GM12878 (cell line): ENCODE data around the gene PPM1D. TPM values are rescaled to one million over a fixed set of nuclear protein-coding genes. Genes with fewer than 3 reads are reported as not detected.

Experiments used
- ATAC-seq: fragments of 200-7000 bp; cut with Tn5 transposase; 3 replicates; pipeline ENCODE4 v1.9.1; 2020; ENCODE audit warnings: mild to moderate bottlenecking, moderate library complexity
- BruUV-seq: library from RNA; stranded (reverse); fragments of 400-500 nt; replicated peaks from 2 replicates; lab custom pipeline; 2021; lab: Mats Ljungman, UMichigan
- CTCF ChIA-PET: fragments of 300-600 bp; sonication (Branson Sonifier 250); formaldehyde crosslinking; extraction: SDS; loops from one replicate; lab custom pipeline; 2021; ENCODE audit warnings: inconsistent platforms; lab: Yijun Ruan, JAX
- POLR2A ChIA-PET: fragments of 350-600 bp; formaldehyde crosslinking; extraction: SDS; loops from one replicate; lab custom pipeline; 2021; ENCODE audit warnings: inconsistent platforms; lab: Charles Lee
- RAD21 ChIA-PET: fragments of 300-600 bp; sonication (Branson Sonifier 250); formaldehyde crosslinking; loops from one replicate; lab custom pipeline; 2023; ENCODE audit warnings: antibody characterized with exemption; ENCODE audit not compliant: unreplicated experiment; lab: Charles Lee
- SMC1A ChIA-PET: fragments of 300-600 bp; sonication (Branson Sonifier 250); formaldehyde crosslinking; loops from one replicate; lab custom pipeline; 2023; ENCODE audit not compliant: unreplicated experiment, uncharacterized antibody; lab: Charles Lee
- DNase-seq: peaks from one replicate; pipeline ENCODE4 v3.0.0-alpha.2; 2011; ENCODE audit warnings: low read depth, low spot score
- FAIRE-seq: peaks from 3 replicates; lab custom pipeline; 2011; peaks lifted over from hg19 to GRCh38; lab: Jason Lieb, UNC
- H2AFZ ChIP-seq: 2 replicates; pipeline ENCODE4 v1.6.0; 2011; ENCODE audit warnings: low read depth, low read length, control low read depth; ENCODE audit not compliant: control insufficient read depth
- H3K27ac ChIP-seq: 2 replicates; pipeline ENCODE4 v1.5.1; 2011; ENCODE audit warnings: control low read depth; ENCODE audit not compliant: control insufficient read depth, insufficient read depth
- H3K27me3 ChIP-seq, 2 experiments: replicated peaks in 1 of 2; 2 replicates each; pipeline versions ENCODE4 v1.6.0 to v1.6.1; 2011; ENCODE audit warnings: low read length in 1 of 2; ENCODE audit not compliant: control insufficient read depth in 2 of 2, insufficient read depth in 2 of 2
- H3K36me3 ChIP-seq, 2 experiments: 2 replicates each; pipeline ENCODE4 v1.5.1; 2011; ENCODE audit warnings: low read length in 1 of 2; ENCODE audit not compliant: control insufficient read depth in 2 of 2, insufficient read depth in 2 of 2
- H3K4me1 ChIP-seq: 2 replicates; pipeline ENCODE4 v1.6.1; 2011; ENCODE audit warnings: mild to moderate bottlenecking, low read length, moderate library complexity, mixed read lengths; ENCODE audit not compliant: control insufficient read depth, insufficient read depth
- H3K4me2 ChIP-seq: 2 replicates; pipeline ENCODE4 v1.6.0; 2011; ENCODE audit warnings: control low read depth; ENCODE audit not compliant: control insufficient read depth, insufficient read depth
- H3K4me3 ChIP-seq: fragments of 200-600 bp; sonication (generic); 2 replicates; pipeline ENCODE4 v1.5.1; 2016
- H3K79me2 ChIP-seq: 2 replicates; pipeline ENCODE4 v1.6.0; 2011; ENCODE audit warnings: low read length; ENCODE audit not compliant: control insufficient read depth, insufficient read depth
- H3K9ac ChIP-seq: 2 replicates; pipeline ENCODE4 v1.8.0; 2011; ENCODE audit warnings: low read length, control low read depth, mixed read lengths; ENCODE audit not compliant: control insufficient read depth, insufficient read depth
- H3K9me3 ChIP-seq: replicated peaks from 3 replicates; pipeline ENCODE4 v1.5.1; 2011; ENCODE audit warnings: mild to moderate bottlenecking, low read length; ENCODE audit not compliant: control insufficient read depth, insufficient read depth
- H4K20me1 ChIP-seq: 2 replicates; pipeline ENCODE4 v1.6.0; 2011; ENCODE audit not compliant: control insufficient read depth, insufficient read depth
- E4F1 ChIP-seq: fragments of 450-650 bp; IDR thresholded peaks from 2 replicates; pipeline ENCODE4 v1.6.1; 2018; ENCODE audit warnings: borderline replicate concordance, mild to moderate bottlenecking; ENCODE audit not compliant: partially characterized antibody
- NFXL1 ChIP-seq: fragments of 450-650 bp; IDR thresholded peaks from 2 replicates; pipeline ENCODE4 v1.6.1; 2017; ENCODE audit warnings: antibody characterized with exemption, mild to moderate bottlenecking, borderline replicate concordance
- NFYB ChIP-seq: IDR thresholded peaks from 2 replicates; pipeline ENCODE4 v1.6.1; 2011; ENCODE audit warnings: low read depth, mild to moderate bottlenecking, low read length, improper control_type of control experiment, moderate library complexity; ENCODE audit not compliant: insufficient read depth
- NRF1 ChIP-seq: conservative IDR thresholded peaks from 2 replicates; pipeline ENCODE4 v1.6.1; 2011; ENCODE audit warnings: mild to moderate bottlenecking, low read depth, low read length, improper control_type of control experiment
- TBL1XR1 ChIP-seq: IDR thresholded peaks from 2 replicates; pipeline ENCODE4 v1.6.1; 2012; ENCODE audit warnings: low read depth, low read length, improper control_type of control experiment
- WGBS: methylation state at CpG from one replicate; pipeline ENCODE4 v1.1.6; 2016; ENCODE audit warnings: low lambda C conversion rate; ENCODE audit not compliant: insufficient replicate concordance, insufficient coverage; ENCODE audit errors: missing lambda C conversion rate; 5-methylcytosine and 5-hydroxymethylcytosine counted together
- in situ Hi-C: fragments of 300-500 bp; cut with MboI; formaldehyde crosslinking; loops from 9 replicates; pipeline ENCODE4 v1.14.3; 2018; ENCODE audit warnings: mixed read lengths
- intact Hi-C: fragments of 100-400 bp; cut with micrococcal nuclease; formaldehyde crosslinking; loops from one replicate; pipeline ENCODE4 v1.14.2; 2022; ENCODE audit not compliant: unreplicated experiment
- polyA plus RNA-seq, 11 experiments: library from polyadenylated mRNA; depleted of rRNA in 4 of 11; unstranded in 6 of 11; stranded (reverse) in 5 of 11; fragments of >200 nt; fragmentation: Nextera tagmentation in 4 of 11; fragmentation: Illumina TruSeq in 1 of 11; extraction: Ambion mirVana in 4 of 11; extraction: Trizol in 1 of 11; gene quantifications; 1 replicate in 1 of 11; 2 replicates in 10 of 11; pipeline versions ENCODE4 v1.2.1 to v1.2.3, GENCODE V29; 2011 to 2016; ENCODE audit warnings: inconsistent platforms in 2 of 11, missing spikeins in 2 of 11, low read depth in 1 of 11
- total RNA-seq, 4 experiments: library from RNA; depleted of rRNA in 3 of 4; stranded (reverse); fragments of >200 nt in 3 of 4; fragmentation: Illumina TruSeq in 1 of 4; extraction: Trizol in 1 of 4; gene quantifications; 2 replicates each; pipeline versions ENCODE4 v1.2.1 to v1.2.3, GENCODE V29; 2013 to 2021

The PPM1D gene
- total and polyA plus RNA-seq, 10 of the 15 experiments (the other 5 are each of a cell fraction or from before 2014, with no cell fraction given) = 1.9 to 20.8 (median 10.7) TPM

- DNase-seq (no peak), ATAC-seq (no peak), FAIRE-seq (no peak)
- WGBS = 97% methylated on average over 6 of the region's 6 CpGs
- Histone ChIP-seq H3K79me2 (peaks cover 4% of the 10 kb centered on the region), H2AFZ (no peak overlapping the region), H3K4me1 (no peaks in the 10 kb centered on the region), H3K4me2 (no peak overlapping the region), H4K20me1 (no peaks in the 10 kb centered on the region), H3K9ac (no peak overlapping the region), H3K27ac (no peak overlapping the region), H3K36me3 (peaks cover 0 to 2% of the 10 kb centered on the region in 2 experiments; a peak in 2 of 4 replicates), H3K9me3 (no peaks in the 10 kb centered on the region), H3K27me3 (no peaks in the 10 kb centered on the region), H3K4me3 (no peak overlapping the region)
- ChIA-PET POLR2A (no interaction called here), SMC1A (interaction anchor here (1.3 kb wide), 1 partner anchor 10 kb away, joined by 3 read pairs; no protein-coding TSS in a partner anchor), RAD21 (no interaction called here), CTCF (interaction anchor here (1.3 to 2.6 kb wide), 2 partner anchors 10 kb away, joined by 6 to 13 read pairs; no protein-coding TSS in a partner anchor)
- no TSS peak for BruUV-seq
- intact Hi-C loops = no loop called here
- TF ChIP-seq NRF1 = no peak
- no peak for TF ChIP-seq TBL1XR1
- TF ChIP-seq NFYB = no peak
- peak; percentile 52; the same call in 1 of the 2 replicates for TF ChIP-seq NFXL1
- TF ChIP-seq E4F1 = no peak
- in situ Hi-C loops = loop anchor here (25.0 kb wide), 1 partner anchor 491 kb away; the partner anchor contains the start of gene CA4
Measured at GRCh38 chr17:60628252-60628889, 28.4 kb downstream of the PPM1D start.
